Measurements from ENCODE around the gene ITPR1.

GRCh38 chr3:4584456-4585249 lies 91.5 kb downstream of the ITPR1 start:
- no peak for TF ChIP-seq TAF1 (IDR thresholded peaks at IDR 0.05; ENCODE audit: borderline replicate concordance, insufficient read depth, low read length)
- no peak for TF ChIP-seq POLR2AphosphoS5 (IDR thresholded peaks at IDR 0.05; ENCODE audit: low read depth, low read length)

All from PFSK-1 (cell line).